ENCODE measurements around the gene SMC1B. TPM values are rescaled to one million over a fixed set of nuclear protein-coding genes. Genes with fewer than 3 reads are reported as not detected.
"Not testable (repeated sequence)": the region's sequence is repeated elsewhere in the genome, so short reads cannot be mapped to it uniquely, and the experiment has no call there.

SMC1B gene
- total RNA-seq, 1 experiment from 2014 or later, result 0.31 TPM

GRCh38 chr22:45329530-45329936, 83.9 kb downstream of the SMC1B start:
- Histone ChIP-seq H3F3A (ENCODE audit: insufficient read depth, low read depth) (no peaks in the 10 kb centered on the region), H3K36me3 (ENCODE audit: low read depth) (peaks cover 37% of the 10 kb centered on the region), H3K27me3 (ENCODE audit: insufficient read depth, low read depth) (no peaks in the 10 kb centered on the region), H3K4me3 (no peak overlapping the region), H3K9me3 (ENCODE audit: insufficient read depth, low read depth) (no peaks in the 10 kb centered on the region), H4K20me1 (ENCODE audit: insufficient read depth) (no peaks in the 10 kb centered on the region), H3K79me2 (ENCODE audit: low read depth) (no peaks in the 10 kb centered on the region), H3K4me2 (no peak overlapping the region), H3K27ac (no peak overlapping the region), H3K9me2 (ENCODE audit: insufficient read depth) (no peaks in the 10 kb centered on the region), H2AFZ (no peak overlapping the region), H3K4me1 (replicated peaks; ENCODE audit: insufficient read depth) (no peaks in the 10 kb centered on the region)
- POLR2A ChIA-PET (ENCODE audit: unreplicated experiment), result no interaction called here
- no TSS peak for BruUV-seq (replicated peaks)
- TF ChIP-seq CTCF (conservative IDR thresholded peaks at IDR 0.05), result no peak
- no peak for TF ChIP-seq EZH2 (IDR thresholded peaks at IDR 0.05; ENCODE audit: low read depth)
- intact Hi-C loops (cut with micrococcal nuclease; ENCODE audit: unreplicated experiment), result no loop called here
- no peak for DNase-seq
- CTCF ChIA-PET, result no interaction called here

- CTCF ChIA-PET, result no interaction called here
- Histone ChIP-seq H3K9me2 (ENCODE audit: insufficient read depth) (no peaks in the 10 kb centered on the region), H3K36me3 (ENCODE audit: low read depth) (peaks cover 37% of the 10 kb centered on the region), H3K4me1 (replicated peaks; ENCODE audit: insufficient read depth) (no peaks in the 10 kb centered on the region), H3K27me3 (ENCODE audit: insufficient read depth, low read depth) (no peaks in the 10 kb centered on the region), H2AFZ (no peak overlapping the region), H3K4me3 (no peak overlapping the region), H3K79me2 (ENCODE audit: low read depth) (no peaks in the 10 kb centered on the region), H4K20me1 (ENCODE audit: insufficient read depth) (no peaks in the 10 kb centered on the region), H3K4me2 (no peak overlapping the region), H3F3A (ENCODE audit: insufficient read depth, low read depth) (no peaks in the 10 kb centered on the region), H3K27ac (no peak overlapping the region), H3K9me3 (ENCODE audit: insufficient read depth, low read depth) (no peaks in the 10 kb centered on the region)
- intact Hi-C loops (cut with micrococcal nuclease; ENCODE audit: unreplicated experiment), result no loop called here
- BruUV-seq (replicated peaks), result no TSS peak
- TF ChIP-seq EZH2 (IDR thresholded peaks at IDR 0.05; ENCODE audit: low read depth), result no peak
- no peak for TF ChIP-seq CTCF (conservative IDR thresholded peaks at IDR 0.05)
- POLR2A ChIA-PET (ENCODE audit: unreplicated experiment), result no interaction called here
- DNase-seq, result no peak
These were observed 84.4 kb downstream of the SMC1B start for GRCh38 chr22:45328822-45329529.

GRCh38 chr22:45328261-45328660, 85.1 kb downstream of the SMC1B start:
- H3K27me3 ChIP-seq (ENCODE audit: insufficient read depth, low read depth); H3K4me1 ChIP-seq (replicated peaks; ENCODE audit: insufficient read depth); H4K20me1 ChIP-seq (ENCODE audit: insufficient read depth); H3K4me2 ChIP-seq; DNase-seq; CTCF ChIA-PET; H3K27ac ChIP-seq; BruUV-seq (replicated peaks); intact Hi-C loops (cut with micrococcal nuclease; ENCODE audit: unreplicated experiment); H3K9me2 ChIP-seq (ENCODE audit: insufficient read depth); H2AFZ ChIP-seq; H3K4me3 ChIP-seq; POLR2A ChIA-PET (ENCODE audit: unreplicated experiment); H3F3A ChIP-seq (ENCODE audit: insufficient read depth, low read depth); H3K9me3 ChIP-seq (ENCODE audit: insufficient read depth, low read depth); H3K79me2 ChIP-seq (ENCODE audit: low read depth): not testable (repeated sequence)
- H3K36me3 ChIP-seq (ENCODE audit: low read depth), result peaks cover 43% of the 10 kb centered on the region

GRCh38 chr22:45324311-45324711, 89.1 kb downstream of the SMC1B start:
- ChIA-PET CTCF (no interaction called here), POLR2A (ENCODE audit: unreplicated experiment) (no interaction called here)
- Histone ChIP-seq H3K36me3 (ENCODE audit: low read depth) (peaks cover 31% of the 10 kb centered on the region; the same call in 1 of the 2 replicates), H3K9me3 (ENCODE audit: insufficient read depth, low read depth) (no peaks in the 10 kb centered on the region), H3K79me2 (ENCODE audit: low read depth) (peaks cover 22% of the 10 kb centered on the region), H4K20me1 (ENCODE audit: insufficient read depth) (peaks cover 17% of the 10 kb centered on the region), H3K27me3 (ENCODE audit: insufficient read depth, low read depth) (no peaks in the 10 kb centered on the region), H2AFZ (no peak overlapping the region), H3K27ac (no peak overlapping the region), H3K4me1 (replicated peaks; ENCODE audit: insufficient read depth) (no peaks in the 10 kb centered on the region), H3K4me2 (no peak overlapping the region), H3K4me3 (no peak overlapping the region), H3F3A (ENCODE audit: insufficient read depth, low read depth) (no peaks in the 10 kb centered on the region), H3K9me2 (ENCODE audit: insufficient read depth) (no peaks in the 10 kb centered on the region)
- TF ChIP-seq CTCF (conservative IDR thresholded peaks at IDR 0.05) (no peak), EZH2 (IDR thresholded peaks at IDR 0.05; ENCODE audit: low read depth) (no peak)
- intact Hi-C loops (cut with micrococcal nuclease; ENCODE audit: unreplicated experiment), result no loop called here
- BruUV-seq (replicated peaks), result no TSS peak
- no peak for DNase-seq
